Measurements from ENCODE around the gene SAP30. TPM values are rescaled to one million over a fixed set of nuclear protein-coding genes. Genes with fewer than 3 reads are reported as not detected.
A peak's percentile ranks its signal among the peaks of the same experiment; 100 is the strongest.

The SAP30 gene
- total and polyA plus RNA-seq, 9 of the 15 experiments (the other 6 are each of a cell fraction or from before 2014, with no cell fraction given) = 5.9 to 51.1 (median 32.6) TPM

- peak; percentile 52; the same call in 1 of the 2 replicates for TF ChIP-seq ETS1 (conservative IDR thresholded peaks at IDR 0.05; ENCODE audit: control insufficient read depth, low read depth, low read length)
- TF ChIP-seq ZNF23 (CRISPR knock-in tag; IDR thresholded peaks at IDR 0.05) = no peak
- TF ChIP-seq E2F8 (IDR thresholded peaks at IDR 0.05; ENCODE audit: low read depth, partially characterized antibody) = peak; percentile 86
- TF ChIP-seq CAMTA2 (CRISPR knock-in tag; conservative IDR thresholded peaks at IDR 0.05) = no peak
- TF ChIP-seq PTTG1 (tag; IDR thresholded peaks at IDR 0.05; ENCODE audit: low read depth) = no peak
- peak; percentile 78 for TF ChIP-seq THAP12 (CRISPR knock-in tag; IDR thresholded peaks at IDR 0.05)
- TF ChIP-seq HNRNPLL (IDR thresholded peaks at IDR 0.05; ENCODE audit: low read depth, low read length, poor library complexity, severe bottlenecking) = peak; percentile 80
- no peak for TF ChIP-seq RFX5 (IDR thresholded peaks at IDR 0.05; ENCODE audit: low read depth, low read length)
- TF ChIP-seq BRD4 (IDR thresholded peaks at IDR 0.05) = peak; percentile 65; the same call in 1 of the 2 replicates
- TF ChIP-seq ZBTB12 (CRISPR knock-in tag; IDR thresholded peaks at IDR 0.05) = no peak
- no peak for TF ChIP-seq ZNF3 (CRISPR knock-in tag; IDR thresholded peaks at IDR 0.05)
- TF ChIP-seq EGR1 (conservative IDR thresholded peaks at IDR 0.05) = no peak
- TF ChIP-seq ZBTB17 (CRISPR knock-in tag; IDR thresholded peaks at IDR 0.05) = no peak
- no peak for TF ChIP-seq ZNF586 (CRISPR knock-in tag; conservative IDR thresholded peaks at IDR 0.05)
- TF ChIP-seq VEZF1 (CRISPR knock-in tag; IDR thresholded peaks at IDR 0.05) = no peak
- no peak for TF ChIP-seq ID3 (CRISPR knock-in tag; IDR thresholded peaks at IDR 0.05)
- TF ChIP-seq ID3 (tag; IDR thresholded peaks at IDR 0.05) = peak; percentile 70; the same call in 1 of the 2 replicates
- no peak for TF ChIP-seq PURB (CRISPR knock-in tag; IDR thresholded peaks at IDR 0.05; ENCODE audit: low read depth)
Observed at GRCh38 chr4:173334085-173334890, 36.5 kb upstream of the SAP30 start, which contains the start of gene HMGB2 (continued).
